NCI-H2227 (cell line): ENCODE results near the gene FZD7.

Source experiments
- DNase-seq: peaks from one replicate; lab custom pipeline; 2025; ENCODE audit not compliant: unreplicated experiment; lab: John Stamatoyannopoulos, UW

The FZD7 gene

GRCh38 chr2:202033317-202034248 is at the start of gene FZD7:
TSS of gene FZD7 (plus strand) at chr2:202033855. CDS start at chr2:202034648, 793 bp downstream.
- DNase-seq: peak; percentile 97

- DNase-seq: no peak
Observed at GRCh38 chr2:201984333-201984732, 49.3 kb upstream of the FZD7 start.

- DNase-seq: no peak
Observed at GRCh38 chr2:201984800-201985525, 48.7 kb upstream of the FZD7 start.

GRCh38 chr2:201985728-201986462 is 47.8 kb upstream of the FZD7 start:
- no peak for DNase-seq

- no peak for DNase-seq
Observed at GRCh38 chr2:201986463-201986735, 47.3 kb upstream of the FZD7 start.

- DNase-seq: no peak
Observed at GRCh38 chr2:201987426-201987825, 46.2 kb upstream of the FZD7 start.

GRCh38 chr2:201990069-201990468 is 43.6 kb upstream of the FZD7 start:
- DNase-seq: no peak

- DNase-seq: no peak
Observed at GRCh38 chr2:201992960-201993359, 40.7 kb upstream of the FZD7 start.

- DNase-seq: no peak
Observed at GRCh38 chr2:201994973-201995638, 38.5 kb upstream of the FZD7 start.

GRCh38 chr2:201996006-201996405 is 37.6 kb upstream of the FZD7 start:
- DNase-seq: no peak

GRCh38 chr2:201996679-201997314 is 36.9 kb upstream of the FZD7 start:
- no peak for DNase-seq

GRCh38 chr2:201999279-201999678 is 34.4 kb upstream of the FZD7 start:
- DNase-seq: no peak

- no peak for DNase-seq
Observed at GRCh38 chr2:202001826-202002225, 31.8 kb upstream of the FZD7 start.

- no peak for DNase-seq
Observed at GRCh38 chr2:202002381-202002780, 31.3 kb upstream of the FZD7 start.

GRCh38 chr2:202005272-202005887 is 28.3 kb upstream of the FZD7 start:
- no peak for DNase-seq

- DNase-seq: no peak
Observed at GRCh38 chr2:202006301-202006700, 27.4 kb upstream of the FZD7 start.

GRCh38 chr2:202007015-202007982 is 26.4 kb upstream of the FZD7 start:
- DNase-seq: no peak

GRCh38 chr2:202007983-202008354 is 25.7 kb upstream of the FZD7 start:
- DNase-seq: no peak

- peak; percentile 44 for DNase-seq
Observed at GRCh38 chr2:202009019-202009481, 24.6 kb upstream of the FZD7 start.
